Natural killer cell (primary cell): ENCODE results near the gene MVP. TPM values are rescaled to one million over a fixed set of nuclear protein-coding genes. Genes with fewer than 3 reads are reported as not detected.

Experiments used
- ATAC-seq, 3 donors: fragments of 150-1000 bp in 2 of 3; fragments of 200-7000 bp in 1 of 3; cut with Tn5 transposase; 1 replicate in 1 of 3; 2 replicates in 2 of 3; pipeline ENCODE4 v1.10.0; 2021; ENCODE audit warnings: mild to moderate bottlenecking in 2 of 3, moderate library complexity in 2 of 3
- DNase-seq, 2 donors: peaks; one replicate each; pipeline versions ENCODE4 v3.0.0 to v3.0.0-alpha.2; 2013 to 2021; ENCODE audit warnings: mixed read lengths in 1 of 2
- H3K27ac ChIP-seq: one replicate; pipeline ENCODE4 v1.5.1; 2013; ENCODE audit warnings: mild to moderate bottlenecking, low read length
- H3K27me3 ChIP-seq: one replicate; pipeline ENCODE4 v1.6.1; 2013; ENCODE audit warnings: low read length; ENCODE audit not compliant: control insufficient read depth, insufficient read depth
- H3K36me3 ChIP-seq: one replicate; pipeline ENCODE4 v1.6.1; 2013; ENCODE audit warnings: low read length; ENCODE audit not compliant: control insufficient read depth, insufficient read depth
- H3K4me1 ChIP-seq: one replicate; pipeline ENCODE4 v1.6.1; 2013; ENCODE audit warnings: low read length; ENCODE audit not compliant: control insufficient read depth, insufficient read depth
- H3K4me3 ChIP-seq: one replicate; pipeline ENCODE4 v1.5.1; 2013; ENCODE audit warnings: low read length
- H3K9me3 ChIP-seq: one replicate; pipeline ENCODE4 v1.6.1; 2013; ENCODE audit warnings: low read length; ENCODE audit not compliant: control insufficient read depth, insufficient read depth
- H3K27ac Mint-ChIP-seq, 2 donors: one replicate each; pipeline ENCODE4 v1.8.0; 2022; ENCODE audit warnings: mild to moderate bottlenecking in 2 of 2, mixed read lengths in 2 of 2, moderate library complexity in 1 of 2
- H3K27me3 Mint-ChIP-seq, 2 donors: one replicate each; pipeline ENCODE4 v1.8.0; 2022; ENCODE audit warnings: low read depth in 2 of 2, mixed read lengths in 2 of 2
- H3K36me3 Mint-ChIP-seq: one replicate; pipeline ENCODE4 v1.8.0; 2022; ENCODE audit warnings: mixed read lengths
- H3K4me1 Mint-ChIP-seq, 2 donors: one replicate each; pipeline ENCODE4 v1.8.0; 2022; ENCODE audit warnings: mixed read lengths in 2 of 2
- H3K4me3 Mint-ChIP-seq: one replicate; pipeline ENCODE4 v1.8.0; 2022; ENCODE audit warnings: mild to moderate bottlenecking, moderate library complexity, mixed read lengths
- H3K9me3 Mint-ChIP-seq, 2 donors: one replicate each; pipeline ENCODE4 v1.8.0; 2022; ENCODE audit warnings: mixed read lengths in 2 of 2
- CTCF ChIP-seq: fragments of 200-600 bp; IDR thresholded peaks from one replicate; pipeline ENCODE4 v1.8.0; 2022; ENCODE audit warnings: antibody characterized with exemption
- WGBS: methylation state at CpG from one replicate; pipeline ENCODE4 v1.1.7; 2013; ENCODE audit warnings: missing lambda C conversion rate; ENCODE audit not compliant: insufficient coverage; 5-methylcytosine and 5-hydroxymethylcytosine counted together
- intact Hi-C: fragments of 100-400 bp; cut with micrococcal nuclease; formaldehyde crosslinking; loops from one replicate; pipeline ENCODE4 v1.14.2; 2022
- total RNA-seq, 4 donors: library from RNA; stranded (reverse); fragments of 120-200 nt in 1 of 4; gene quantifications; one replicate each; pipeline versions ENCODE4 v1.2.3 to v1.2.4, GENCODE V29; 2013 to 2022

MVP gene
- total RNA-seq, 3 donors from 2014 or later (not counting 1 experiment from before 2014, with no cell fraction given) = 154 to 168 (median 163) TPM

- Mint-ChIP-seq H3K27ac (no peak overlapping the region), H3K9me3 (no peaks in the 10 kb centered on the region), H3K36me3 (no peaks in the 10 kb centered on the region), H3K27me3 (peaks cover 20 to 30% of the 10 kb centered on the region in 2 donors), H3K4me1 (peaks cover 5 to 13% of the 10 kb centered on the region in 2 donors), H3K4me3 (no peak overlapping the region)
- DNase-seq (no peak), ATAC-seq (no peak)
- 61% methylated on average over 11 of the region's 15 CpGs for WGBS
- H3K4me1 ChIP-seq = peaks cover 13% of the 10 kb centered on the region
- TF ChIP-seq CTCF = no peak
- H3K27me3 ChIP-seq = peaks cover 27% of the 10 kb centered on the region
- H3K4me3 ChIP-seq = no peak overlapping the region
- intact Hi-C loops = no loop called here
- H3K36me3 ChIP-seq = no peaks in the 10 kb centered on the region
- H3K27ac ChIP-seq = no peak overlapping the region
- H3K9me3 ChIP-seq = no peaks in the 10 kb centered on the region
Measured at GRCh38 chr16:29896841-29897240, 76.6 kb downstream of the MVP start.

- no peak overlapping the region for H3K4me3 ChIP-seq
- H3K4me1 Mint-ChIP-seq = peaks cover 5 to 13% of the 10 kb centered on the region in 2 donors
- H3K36me3 ChIP-seq = no peaks in the 10 kb centered on the region
- H3K27me3 ChIP-seq = peaks cover 27% of the 10 kb centered on the region
- H3K36me3 Mint-ChIP-seq = no peaks in the 10 kb centered on the region
- intact Hi-C loops = no loop called here
- no peak for DNase-seq
- H3K9me3 Mint-ChIP-seq = no peaks in the 10 kb centered on the region
- H3K4me3 Mint-ChIP-seq = no peak overlapping the region
- no peak overlapping the region for H3K27ac Mint-ChIP-seq
- TF ChIP-seq CTCF = no peak
- no peaks in the 10 kb centered on the region for H3K9me3 ChIP-seq
- H3K27me3 Mint-ChIP-seq = peaks cover 20 to 33% of the 10 kb centered on the region in 2 donors
- H3K27ac ChIP-seq = no peak overlapping the region
- peaks cover 13% of the 10 kb centered on the region for H3K4me1 ChIP-seq
- 64% methylated on average over 4 of the region's 4 CpGs for WGBS
- ATAC-seq = no peak
Measured at GRCh38 chr16:29897333-29897732, 77.1 kb downstream of the MVP start.

Other genes starting within 250 kb of the MVP start
- 100 to 1,000 TPM; 373 to 439 (median 435) TPM for gene SPN, start 157.2 kb upstream of the MVP start, total RNA-seq
- gene QPRT, start 141.3 kb upstream of the MVP start, total RNA-seq = 1 to 10 TPM; 2.5 to 6.3 (median 4.7) TPM
- gene C16orf54, start 74.5 kb upstream of the MVP start, total RNA-seq = 100 to 1,000 TPM in 2 of 3 donors, 10 to 100 TPM in 1; 100.0 to 172 (median 146) TPM
- not detected for gene ZG16, start 42.2 kb upstream of the MVP start, total RNA-seq
- 10 to 100 TPM; 73.4 to 96.0 (median 86.5) TPM for gene KIF22, start 29.7 kb upstream of the MVP start, total RNA-seq
- gene MAZ, start 13.9 kb upstream of the MVP start, total RNA-seq = 100 to 1,000 TPM; 234 to 265 (median 252) TPM
- 1 to 10 TPM in 1 of 3 donors, under 1 TPM in 2; 0.70 to 1.4 (median 0.91) TPM for gene PRRT2, start 8.3 kb upstream of the MVP start, total RNA-seq
- gene PAGR1, start 4.3 kb upstream of the MVP start, total RNA-seq = 10 to 100 TPM in 2 of 3 donors, 1 to 10 TPM in 1; 8.9 to 16.2 (median 13.4) TPM
- 10 to 100 TPM; 42.3 to 66.9 (median 53.0) TPM for gene CDIPT, start 42.8 kb downstream of the MVP start, total RNA-seq
- under 1 TPM in 1 of 3 donors, not detected in 2; 0.14 TPM for gene SEZ6L2, start 79.1 kb downstream of the MVP start, total RNA-seq
- gene ASPHD1, start 80.0 kb downstream of the MVP start, total RNA-seq = not detected
- gene KCTD13, start 105.8 kb downstream of the MVP start, total RNA-seq = 10 to 100 TPM; 36.1 to 54.0 (median 51.7) TPM
- 10 to 100 TPM; 50.2 to 69.5 (median 50.8) TPM for gene TMEM219, start 141.6 kb downstream of the MVP start, total RNA-seq
- 10 to 100 TPM; 35.3 to 42.8 (median 41.5) TPM for gene TAOK2, start 153.4 kb downstream of the MVP start, total RNA-seq
- 10 to 100 TPM; 11.1 to 13.4 (median 12.7) TPM for gene HIRIP3, start 175.2 kb downstream of the MVP start, total RNA-seq
- gene INO80E, start 175.8 kb downstream of the MVP start, total RNA-seq = 100 to 1,000 TPM in 1 of 3 donors, 10 to 100 TPM in 2; 75.0 to 107 (median 99.5) TPM
- gene DOC2A, start 190.6 kb downstream of the MVP start, total RNA-seq = not detected
- not detected for gene C16orf92, start 202.7 kb downstream of the MVP start, total RNA-seq
- 1 to 10 TPM in 2 of 3 donors, under 1 TPM in 1; 0.88 to 2.0 (median 1.7) TPM for gene TLCD3B, start 210.8 kb downstream of the MVP start, total RNA-seq
- 100 to 1,000 TPM; 412 to 544 (median 490) TPM for gene ALDOA, start 245.3 kb downstream of the MVP start, total RNA-seq